Activated CD4-positive, alpha-beta memory T cell treated with anti-CD3 and anti-CD28 coated beads for 36 hours (primary cell): ENCODE results near the gene LGR6. TPM values are rescaled to one million over a fixed set of nuclear protein-coding genes. Genes with fewer than 3 reads are reported as not detected.
"Not testable (repeated sequence)": the region's sequence is repeated elsewhere in the genome, so short reads cannot be mapped to it uniquely, and the experiment has no call there.

Experiments
- CTCF ChIA-PET: fragments of 350-600 bp; sonication (Branson Sonifier 250); formaldehyde crosslinking; loops from one replicate; lab custom pipeline; 2021; ENCODE audit warnings: antibody characterized with exemption, inconsistent platforms; lab: Charles Lee
- POLR2A ChIA-PET: fragments of 350-600 bp; sonication (Branson Sonifier 250); formaldehyde crosslinking; loops from one replicate; lab custom pipeline; 2021; ENCODE audit warnings: antibody characterized with exemption; lab: Charles Lee
- DNase-seq: peaks from one replicate; pipeline ENCODE4 v3.0.0-alpha.2; 2020
- H3K27ac Mint-ChIP-seq: one replicate; pipeline ENCODE4 v1.8.0; 2021; ENCODE audit warnings: mixed read lengths
- H3K27me3 Mint-ChIP-seq: one replicate; pipeline ENCODE4 v1.8.0; 2021; ENCODE audit warnings: mixed read lengths
- H3K36me3 Mint-ChIP-seq: one replicate; pipeline ENCODE4 v1.8.0; 2021; ENCODE audit warnings: mixed read lengths
- H3K4me1 Mint-ChIP-seq: one replicate; pipeline ENCODE4 v1.8.0; 2021; ENCODE audit warnings: low read depth, mixed read lengths
- H3K4me3 Mint-ChIP-seq: one replicate; pipeline ENCODE4 v1.8.0; 2021; ENCODE audit warnings: mild to moderate bottlenecking, mixed read lengths
- H3K9me3 Mint-ChIP-seq: one replicate; pipeline ENCODE4 v1.8.0; 2021; ENCODE audit warnings: mixed read lengths
- intact Hi-C: fragments of 100-400 bp; cut with micrococcal nuclease; formaldehyde crosslinking; loops from one replicate; pipeline ENCODE4 v1.15.1; 2023
- total RNA-seq, 2 experiments: library from RNA; stranded (reverse); gene quantifications; one replicate each; pipeline ENCODE4 v1.2.3, GENCODE V29; 2021

The LGR6 gene
- total RNA-seq, 2 experiments from 2014 or later: 0.05 to 0.10 TPM

DNA sequence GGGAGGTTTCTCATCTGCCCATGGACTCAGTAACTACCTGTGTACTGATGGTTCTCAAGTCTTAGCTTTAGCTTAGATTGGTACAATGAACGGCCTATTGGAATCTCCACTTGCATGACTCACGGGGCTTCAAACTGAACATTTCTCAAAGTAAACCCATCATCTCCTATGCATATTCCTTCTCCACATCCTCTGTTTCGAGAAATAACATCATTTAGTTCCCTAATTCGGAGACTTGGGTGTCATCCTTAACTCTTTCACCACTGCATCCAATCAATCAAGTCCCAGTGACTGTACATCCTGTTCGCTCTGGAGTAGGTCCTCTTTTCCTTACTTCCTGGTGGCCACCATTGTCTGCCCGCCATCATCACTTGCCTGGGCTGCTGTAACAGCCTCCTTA is 55.8 kb downstream of the LGR6 start:
- ChIA-PET CTCF (no interaction called here), POLR2A (no interaction called here)
- no peak overlapping the region for H3K27ac Mint-ChIP-seq
- peaks cover 4% of the 10 kb centered on the region for H3K27me3 Mint-ChIP-seq
- no peak overlapping the region for H3K4me3 Mint-ChIP-seq
- H3K36me3 Mint-ChIP-seq: no peaks in the 10 kb centered on the region
- DNase-seq: no peak
- intact Hi-C loops: no loop called here
- no peaks in the 10 kb centered on the region for H3K4me1 Mint-ChIP-seq
- no peaks in the 10 kb centered on the region for H3K9me3 Mint-ChIP-seq

DNA sequence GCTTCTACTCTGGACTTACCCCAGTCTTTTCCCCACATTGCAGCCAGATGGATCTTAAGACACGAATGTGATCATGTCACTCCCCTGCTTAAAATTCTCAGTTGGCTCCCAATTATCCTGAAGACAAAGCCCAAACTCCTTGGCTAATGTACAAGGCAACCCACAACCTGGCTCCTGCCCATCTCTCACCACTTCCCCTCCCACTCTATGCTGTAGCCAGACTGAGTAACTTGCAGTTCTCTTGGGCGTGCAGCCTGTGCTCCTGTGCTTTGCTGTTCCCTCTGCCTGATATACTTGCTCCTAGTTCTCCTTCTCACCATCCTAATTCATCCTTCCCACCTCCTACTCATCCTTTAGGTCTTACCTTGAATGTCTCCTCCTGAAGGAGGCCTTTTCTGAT is 56.2 kb downstream of the LGR6 start:
- Mint-ChIP-seq H3K27me3 (peaks cover 6% of the 10 kb centered on the region), H3K36me3 (no peaks in the 10 kb centered on the region), H3K4me1 (no peaks in the 10 kb centered on the region), H3K9me3 (no peaks in the 10 kb centered on the region), H3K4me3 (no peak overlapping the region), H3K27ac (no peak overlapping the region)
- POLR2A ChIA-PET: no interaction called here
- no peak for DNase-seq
- intact Hi-C loops: no loop called here
- CTCF ChIA-PET: no interaction called here

DNA sequence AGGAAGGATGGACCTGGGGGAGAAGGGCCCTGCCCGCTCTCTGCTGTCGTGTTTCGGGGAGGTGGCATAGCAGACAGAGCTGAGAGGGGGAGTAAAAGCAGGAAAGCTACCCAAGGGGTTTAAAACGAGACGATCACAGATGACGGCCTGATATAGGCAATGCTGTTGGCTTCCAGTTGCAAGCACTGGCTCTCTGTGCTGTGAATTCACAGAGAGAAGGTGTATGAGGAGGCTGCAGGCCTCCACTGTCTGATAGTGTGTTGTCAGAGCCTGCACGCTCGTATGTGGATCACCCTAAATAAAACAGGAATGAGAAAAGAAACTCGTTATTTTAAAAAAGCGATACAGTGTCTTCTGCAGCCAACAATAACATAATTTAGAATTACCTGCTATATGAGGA is 57.4 kb downstream of the LGR6 start:
- intact Hi-C loops: no loop called here
- ChIA-PET CTCF (interaction anchor here (0.7 kb wide), 1 partner anchor 26 kb away, joined by 3 read pairs; no protein-coding TSS in a partner anchor), POLR2A (no interaction called here)
- Mint-ChIP-seq H3K4me3 (no peak overlapping the region), H3K27ac (no peak overlapping the region), H3K9me3 (no peaks in the 10 kb centered on the region), H3K36me3 (no peaks in the 10 kb centered on the region), H3K4me1 (no peaks in the 10 kb centered on the region), H3K27me3 (peaks cover 7% of the 10 kb centered on the region)
- DNase-seq: no peak

DNA sequence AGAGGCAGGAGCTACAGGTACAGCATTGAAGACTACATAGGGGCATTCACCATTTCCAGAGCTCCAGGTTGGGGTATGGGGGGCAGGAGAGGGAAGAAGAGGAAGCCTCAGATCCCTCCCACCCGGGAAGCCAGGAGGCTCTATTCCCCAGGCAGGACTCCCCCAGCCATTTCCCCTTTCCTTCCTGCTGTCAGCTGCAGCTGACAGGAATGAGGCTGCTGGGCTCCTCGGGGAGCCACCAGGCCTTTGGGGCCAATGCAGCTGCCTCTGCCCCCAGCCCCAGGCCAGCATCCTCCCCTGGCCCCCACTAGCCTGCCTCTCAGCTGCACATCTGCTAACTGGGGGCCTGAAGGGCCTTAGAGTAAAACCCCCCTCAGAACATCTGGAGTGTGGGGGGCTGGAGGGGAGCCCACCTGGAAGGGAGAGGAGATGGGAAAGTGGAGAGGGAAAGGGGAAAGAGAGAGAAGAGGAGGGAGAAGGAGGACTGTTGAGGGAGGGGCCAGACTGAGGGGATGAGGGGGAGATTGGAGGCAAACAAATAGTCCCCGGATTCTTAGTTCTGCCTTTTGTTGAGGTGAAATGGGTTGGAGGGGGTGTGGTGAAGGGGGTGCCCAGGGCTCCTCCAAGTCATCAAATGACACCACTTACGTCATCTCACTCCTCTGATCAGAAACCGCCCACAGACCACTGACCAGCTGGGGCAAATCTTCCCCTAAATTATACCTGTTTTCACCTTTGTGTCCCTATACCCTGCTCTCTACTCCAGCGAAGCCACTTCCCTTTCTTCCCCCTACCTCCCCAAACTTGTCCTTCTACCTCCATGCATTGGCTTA is 58.0 kb downstream of the LGR6 start:
- CTCF ChIA-PET: no interaction called here
- H3K27ac Mint-ChIP-seq: no peak overlapping the region
- H3K27me3 Mint-ChIP-seq: peaks cover 7% of the 10 kb centered on the region
- no peaks in the 10 kb centered on the region for H3K36me3 Mint-ChIP-seq
- intact Hi-C loops: no loop called here
- no peak overlapping the region for H3K4me3 Mint-ChIP-seq
- no peaks in the 10 kb centered on the region for H3K9me3 Mint-ChIP-seq
- DNase-seq: no peak
- no peaks in the 10 kb centered on the region for H3K4me1 Mint-ChIP-seq
- POLR2A ChIA-PET: no interaction called here

DNA sequence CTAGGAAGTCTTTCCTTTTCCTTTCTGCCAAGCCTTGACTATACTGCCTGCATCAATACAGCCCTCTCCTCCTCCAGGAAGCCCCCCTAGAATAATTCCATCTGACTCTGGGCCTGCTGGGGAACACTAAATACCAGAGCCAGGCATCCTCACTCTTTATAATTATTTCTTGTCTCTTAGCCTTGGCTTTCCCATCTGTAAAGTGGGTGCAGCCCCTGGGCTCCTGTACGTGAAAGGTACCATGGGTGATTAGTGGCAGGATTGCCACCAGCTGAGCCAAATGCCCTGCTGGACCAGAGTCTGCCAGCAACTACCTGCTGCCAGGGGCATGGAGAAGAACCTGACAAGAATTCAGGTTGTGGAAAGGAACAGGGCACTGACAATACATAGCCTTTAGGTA is 58.7 kb downstream of the LGR6 start:
- Mint-ChIP-seq H3K4me3 (no peak overlapping the region), H3K27ac (no peak overlapping the region), H3K4me1 (no peaks in the 10 kb centered on the region), H3K36me3 (no peaks in the 10 kb centered on the region), H3K27me3 (peaks cover 7% of the 10 kb centered on the region), H3K9me3 (no peaks in the 10 kb centered on the region)
- no peak for DNase-seq
- intact Hi-C loops: no loop called here
- ChIA-PET POLR2A (no interaction called here), CTCF (no interaction called here)

DNA sequence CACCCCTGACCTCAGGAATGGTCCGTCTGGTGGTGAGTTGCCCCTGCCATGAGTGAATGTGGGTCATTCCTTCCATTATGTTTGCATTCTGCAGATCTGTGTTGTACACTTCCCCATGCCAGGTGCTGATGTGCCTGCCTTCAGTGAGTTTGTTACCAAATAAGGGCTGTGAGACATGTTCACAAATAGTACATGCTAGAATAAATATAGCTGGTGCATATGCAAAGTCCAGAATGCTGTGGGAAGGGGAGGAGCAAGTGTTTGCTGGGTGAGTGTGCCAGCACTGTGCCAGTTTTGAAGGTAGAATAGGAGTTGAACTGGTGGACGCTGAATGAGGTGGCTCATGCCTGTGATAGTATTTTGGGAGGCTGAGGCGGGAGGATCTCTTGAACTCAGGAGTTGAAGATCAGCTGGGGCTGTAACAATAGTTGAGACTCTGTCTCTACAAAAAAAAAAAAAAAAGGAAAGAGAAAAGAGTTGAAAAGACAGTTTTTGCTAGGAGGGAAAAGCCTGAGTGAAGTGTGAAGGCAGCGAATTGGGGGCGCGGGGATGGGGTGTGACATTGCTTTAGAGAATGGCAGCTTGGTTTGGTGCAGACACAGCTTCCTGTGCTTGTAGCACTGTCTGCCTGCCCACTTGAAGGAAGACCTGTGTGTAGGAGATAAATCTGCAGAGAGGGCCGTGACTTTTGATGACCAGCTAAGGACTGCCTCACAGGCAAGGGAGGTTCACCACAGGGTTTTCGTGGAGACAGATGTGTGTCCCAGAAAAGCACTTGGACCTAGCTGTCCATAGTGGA is 61.1 kb downstream of the LGR6 start:
- ChIA-PET POLR2A (no interaction called here), CTCF (interaction anchor here (1.5 kb wide), 1 partner anchor 62 kb away, joined by 3 read pairs; no protein-coding TSS in a partner anchor)
- no peak for DNase-seq
- Mint-ChIP-seq H3K9me3 (no peaks in the 10 kb centered on the region), H3K4me1 (no peaks in the 10 kb centered on the region), H3K27me3 (peaks cover 11% of the 10 kb centered on the region), H3K27ac (no peak overlapping the region), H3K4me3 (no peak overlapping the region), H3K36me3 (no peaks in the 10 kb centered on the region)
- intact Hi-C loops: no loop called here

DNA sequence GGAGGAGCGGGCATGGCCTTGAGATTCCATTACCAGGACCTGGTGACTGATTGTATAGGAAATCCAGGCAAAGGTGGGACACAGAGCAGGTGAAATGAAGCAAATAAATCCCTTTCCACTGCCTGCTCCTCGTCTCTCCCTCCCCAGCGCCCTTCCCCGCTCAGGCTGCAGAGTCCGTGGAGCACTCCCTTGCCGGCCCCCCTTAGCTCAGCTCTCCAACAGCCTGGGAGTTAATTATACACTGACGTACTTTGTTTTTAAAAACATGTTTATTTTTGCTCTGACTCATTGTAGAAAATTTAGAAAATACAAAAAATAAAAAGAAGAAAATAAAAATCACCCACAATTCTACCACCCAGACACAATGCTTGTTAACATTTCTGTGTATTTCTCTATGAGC is 61.7 kb downstream of the LGR6 start:
- no peak overlapping the region for H3K27ac Mint-ChIP-seq
- peaks cover 11% of the 10 kb centered on the region for H3K27me3 Mint-ChIP-seq
- no peak for DNase-seq
- H3K9me3 Mint-ChIP-seq: no peaks in the 10 kb centered on the region
- H3K4me3 Mint-ChIP-seq: no peak overlapping the region
- no peaks in the 10 kb centered on the region for H3K36me3 Mint-ChIP-seq
- CTCF ChIA-PET: interaction anchor here (1.5 kb wide), 1 partner anchor 61 kb away, joined by 3 read pairs; no protein-coding TSS in a partner anchor
- H3K4me1 Mint-ChIP-seq: no peaks in the 10 kb centered on the region
- intact Hi-C loops: no loop called here
- POLR2A ChIA-PET: no interaction called here

DNA sequence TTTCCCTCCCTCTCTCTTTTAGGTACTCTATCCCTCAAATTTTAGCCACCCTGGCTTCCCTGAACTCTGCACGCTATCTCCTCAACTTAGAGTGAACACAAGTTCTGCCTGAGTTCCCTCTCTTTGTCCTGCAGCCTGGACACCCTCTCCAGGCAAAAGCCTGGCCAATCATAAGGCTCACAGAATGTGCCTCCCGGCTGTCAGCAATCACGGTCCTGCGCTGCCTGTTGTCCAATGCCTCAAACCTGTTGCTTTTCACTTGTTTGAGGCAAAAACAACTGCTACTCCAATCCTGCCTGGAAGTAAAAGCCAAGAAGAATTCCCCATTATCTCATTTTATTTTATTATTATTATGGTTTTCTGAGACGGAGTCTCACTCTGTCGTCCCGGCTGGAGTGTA is 66.1 kb downstream of the LGR6 start:
- no peak overlapping the region for H3K27ac Mint-ChIP-seq
- peaks cover 23% of the 10 kb centered on the region for H3K27me3 Mint-ChIP-seq
- no peak overlapping the region for H3K4me3 Mint-ChIP-seq
- DNase-seq: no peak
- H3K36me3 Mint-ChIP-seq: no peaks in the 10 kb centered on the region
- intact Hi-C loops: no loop called here
- ChIA-PET POLR2A (no interaction called here), CTCF (no interaction called here)
- H3K9me3 Mint-ChIP-seq: no peaks in the 10 kb centered on the region
- no peaks in the 10 kb centered on the region for H3K4me1 Mint-ChIP-seq

DNA sequence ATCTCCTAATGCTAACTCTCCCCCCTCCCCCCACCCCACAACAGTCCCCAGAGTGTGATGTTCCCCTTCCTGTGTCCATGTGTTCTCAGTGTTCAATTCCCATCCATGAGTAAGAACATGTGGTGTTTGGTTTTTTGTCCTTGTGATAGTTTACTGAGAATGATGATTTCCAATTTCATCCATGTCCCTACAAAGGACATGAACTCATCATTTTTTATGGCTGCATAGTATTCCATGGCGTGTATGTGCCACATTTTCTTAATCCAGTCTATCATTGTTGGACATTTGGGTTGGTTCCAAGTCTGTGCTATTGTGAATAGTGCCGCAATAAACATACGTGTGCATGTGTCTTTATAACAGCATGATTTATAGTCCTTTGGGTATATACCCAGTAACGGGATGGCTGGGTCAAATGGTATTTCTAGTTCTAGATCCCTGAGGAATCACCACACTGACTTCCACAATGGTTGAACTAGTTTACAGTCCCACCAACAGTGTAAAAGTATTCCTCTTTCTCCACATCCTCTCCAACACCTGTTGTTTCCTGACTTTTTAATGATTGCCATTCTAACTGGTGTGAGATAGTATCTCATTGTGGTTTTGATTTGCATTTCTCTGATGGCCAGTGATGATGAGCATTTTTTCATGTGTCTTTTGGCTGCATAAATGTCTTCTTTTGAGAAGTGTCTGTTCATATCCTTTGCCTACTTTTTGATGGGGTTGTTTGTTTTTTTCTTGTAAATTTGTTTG is 67.8 kb downstream of the LGR6 start:
- DNase-seq: not testable (repeated sequence)
- peaks cover 31% of the 10 kb centered on the region for H3K27me3 Mint-ChIP-seq

DNA sequence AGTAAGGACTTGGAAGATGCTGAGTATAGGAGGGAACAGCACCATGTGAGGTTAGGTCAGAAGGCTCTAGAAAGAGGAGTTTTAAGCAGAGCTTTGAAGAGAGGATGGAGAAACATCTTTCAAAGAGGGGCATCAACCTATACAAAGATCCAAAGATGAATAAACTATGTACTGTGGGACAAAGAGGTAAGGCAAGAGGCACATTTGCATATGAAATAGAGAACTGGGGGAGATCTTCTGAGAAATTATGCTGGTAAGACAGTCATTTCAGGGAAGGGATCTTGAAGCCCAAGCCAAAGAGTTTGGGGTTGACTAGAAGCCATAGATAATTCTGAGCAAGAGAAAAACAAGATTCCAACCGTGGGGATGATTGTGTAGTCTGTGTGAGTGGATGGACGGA is 70.0 kb downstream of the LGR6 start:
- Mint-ChIP-seq H3K36me3 (no peaks in the 10 kb centered on the region), H3K27ac (no peak overlapping the region), H3K9me3 (no peaks in the 10 kb centered on the region), H3K4me1 (no peaks in the 10 kb centered on the region), H3K27me3 (peaks cover 39% of the 10 kb centered on the region), H3K4me3 (no peak overlapping the region)
- no peak for DNase-seq
- intact Hi-C loops: no loop called here
- ChIA-PET CTCF (interaction anchor here (0.8 kb wide), 1 partner anchor 11 kb away, joined by 3 read pairs; no protein-coding TSS in a partner anchor), POLR2A (no interaction called here)

More for the DNA sequence above, 67.8 kb downstream of the LGR6 start:
- H3K4me1 Mint-ChIP-seq, CTCF ChIA-PET, H3K9me3 Mint-ChIP-seq, H3K36me3 Mint-ChIP-seq, POLR2A ChIA-PET, H3K4me3 Mint-ChIP-seq, H3K27ac Mint-ChIP-seq, intact Hi-C loops: not testable (repeated sequence)

DNA sequence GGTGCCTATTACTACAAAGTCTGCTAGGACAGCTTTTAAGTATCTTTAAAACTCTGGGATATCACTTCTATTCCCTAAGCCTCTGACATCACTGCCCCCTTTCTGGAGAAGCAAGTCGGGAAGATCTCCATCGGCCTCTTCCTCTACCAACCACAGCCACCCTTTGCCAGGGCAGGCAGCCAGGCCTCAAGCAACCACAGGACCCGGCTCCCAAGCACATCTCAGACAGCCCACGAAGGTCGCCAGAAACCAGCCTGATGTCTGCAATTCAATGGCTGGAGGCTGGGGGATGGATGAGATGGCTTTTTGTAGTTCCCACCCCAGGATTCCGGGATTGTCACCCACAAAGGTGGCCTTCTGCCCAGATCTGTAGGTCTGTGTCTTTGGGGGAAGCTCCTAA is 70.7 kb downstream of the LGR6 start:
- H3K36me3 Mint-ChIP-seq: no peaks in the 10 kb centered on the region
- no peaks in the 10 kb centered on the region for H3K4me1 Mint-ChIP-seq
- no peak overlapping the region for H3K4me3 Mint-ChIP-seq
- intact Hi-C loops: no loop called here
- H3K27ac Mint-ChIP-seq: no peak overlapping the region
- H3K27me3 Mint-ChIP-seq: peaks cover 39% of the 10 kb centered on the region
- ChIA-PET POLR2A (no interaction called here), CTCF (interaction anchor here (0.8 kb wide), 1 partner anchor 10 kb away, joined by 3 read pairs; no protein-coding TSS in a partner anchor)
- no peak for DNase-seq
- no peaks in the 10 kb centered on the region for H3K9me3 Mint-ChIP-seq

DNA sequence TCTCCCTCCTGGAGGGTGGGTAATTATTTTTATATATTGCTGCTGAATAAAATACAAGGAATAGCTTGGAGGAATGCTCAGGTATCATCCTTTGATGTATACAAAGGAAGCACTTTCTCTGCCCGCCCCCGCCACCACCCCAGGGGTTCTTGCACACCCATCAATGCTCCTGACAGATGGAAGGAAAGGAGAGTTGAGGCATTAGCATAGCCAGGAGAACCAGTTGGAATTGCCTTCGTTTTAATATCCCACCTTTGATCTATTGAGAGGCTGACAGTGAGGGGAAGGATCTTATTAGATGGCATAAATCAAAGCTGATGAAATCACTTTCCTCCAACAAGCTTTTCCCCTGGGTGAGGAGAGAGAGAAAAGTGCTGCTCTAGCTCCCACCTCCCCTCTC is 71.1 kb downstream of the LGR6 start:
- intact Hi-C loops: no loop called here
- Mint-ChIP-seq H3K27me3 (peaks cover 36% of the 10 kb centered on the region), H3K36me3 (no peaks in the 10 kb centered on the region), H3K4me3 (no peak overlapping the region), H3K9me3 (no peaks in the 10 kb centered on the region), H3K4me1 (no peaks in the 10 kb centered on the region), H3K27ac (no peak overlapping the region)
- ChIA-PET CTCF (no interaction called here), POLR2A (no interaction called here)
- no peak for DNase-seq
